ENCODE data around the gene TYW1B.
"Not testable (repeated sequence)": the region's sequence is repeated elsewhere in the genome, so short reads cannot be mapped to it uniquely, and the experiment has no call there.

Gene TYW1B

GRCh38 chr7:72690177-72690576 lies 137.8 kb downstream of the TYW1B start:
- DNase-seq = not testable (repeated sequence)

- DNase-seq = not testable (repeated sequence)
Observed at GRCh38 chr7:72689344-72689743, 138.7 kb downstream of the TYW1B start.

- not testable (repeated sequence) for DNase-seq
Observed at GRCh38 chr7:72681211-72681610, 146.8 kb downstream of the TYW1B start.

- not testable (repeated sequence) for DNase-seq
Observed at GRCh38 chr7:72676880-72677279, 151.1 kb downstream of the TYW1B start.

- not testable (repeated sequence) for DNase-seq
Observed at GRCh38 chr7:72676086-72676690, 151.8 kb downstream of the TYW1B start.

GRCh38 chr7:72675686-72676085 lies 152.3 kb downstream of the TYW1B start:
- DNase-seq = not testable (repeated sequence)

GRCh38 chr7:72674394-72674793 lies 153.6 kb downstream of the TYW1B start:
- no peak for DNase-seq

- DNase-seq = not testable (repeated sequence)
Observed at GRCh38 chr7:72670850-72671249, 157.2 kb downstream of the TYW1B start.

GRCh38 chr7:72668435-72668834 lies 159.6 kb downstream of the TYW1B start:
- not testable (repeated sequence) for DNase-seq

- not testable (repeated sequence) for DNase-seq
Observed at GRCh38 chr7:72667049-72667448, 161.0 kb downstream of the TYW1B start.

GRCh38 chr7:72648574-72648973 lies 179.4 kb downstream of the TYW1B start:
- not testable (repeated sequence) for DNase-seq

GRCh38 chr7:72643708-72644107 lies 184.3 kb downstream of the TYW1B start:
- not testable (repeated sequence) for DNase-seq

GRCh38 chr7:72641485-72642248 lies 186.3 kb downstream of the TYW1B start:
- not testable (repeated sequence) for DNase-seq

GRCh38 chr7:72640740-72641139 lies 187.3 kb downstream of the TYW1B start:
- not testable (repeated sequence) for DNase-seq

- not testable (repeated sequence) for DNase-seq
Observed at GRCh38 chr7:72635273-72635908, 192.6 kb downstream of the TYW1B start.

GRCh38 chr7:72632765-72633292 lies 195.2 kb downstream of the TYW1B start:
- DNase-seq = peak; percentile 74

GRCh38 chr7:72628375-72628774 lies 199.6 kb downstream of the TYW1B start:
- not testable (repeated sequence) for DNase-seq

- DNase-seq = not testable (repeated sequence)
Observed at GRCh38 chr7:72626428-72627011, 201.5 kb downstream of the TYW1B start.

- DNase-seq = not testable (repeated sequence)
Observed at GRCh38 chr7:72625721-72626423, 202.1 kb downstream of the TYW1B start.

GRCh38 chr7:72622532-72622931 lies 205.5 kb downstream of the TYW1B start:
- no peak for DNase-seq

- peak; percentile 24 for DNase-seq
Observed at GRCh38 chr7:72621761-72622187, 206.2 kb downstream of the TYW1B start.

- DNase-seq = not testable (repeated sequence)
Observed at GRCh38 chr7:72620923-72621322, 207.1 kb downstream of the TYW1B start.
